OCI-M1 (cell line): ENCODE measurements around the gene PDK4.
"Not testable (repeated sequence)": the region's sequence is repeated elsewhere in the genome, so short reads cannot be mapped to it uniquely, and the experiment has no call there.

ENCODE experiments used
- DNase-seq: peaks from one replicate; lab custom pipeline; 2025; lab: John Stamatoyannopoulos, UW

The PDK4 gene

GRCh38 chr7:95604811-95605210 lies 8.5 kb upstream of the PDK4 start:
- not testable (repeated sequence) for DNase-seq

GRCh38 chr7:95604397-95604796 lies 8.1 kb upstream of the PDK4 start:
- not testable (repeated sequence) for DNase-seq

GRCh38 chr7:95602421-95602820 lies 6.1 kb upstream of the PDK4 start:
- DNase-seq: no peak

GRCh38 chr7:95601316-95601715 lies 5.0 kb upstream of the PDK4 start:
- no peak for DNase-seq

GRCh38 chr7:95599069-95599468 lies 2.8 kb upstream of the PDK4 start:
- no peak for DNase-seq

- DNase-seq: no peak
Observed at GRCh38 chr7:95598511-95598910, 2.2 kb upstream of the PDK4 start.

- DNase-seq: no peak
Observed at GRCh38 chr7:95595746-95596197, 544 bp downstream of the PDK4 start.

- no peak for DNase-seq
Observed at GRCh38 chr7:95594185-95594584, 2.1 kb downstream of the PDK4 start.

- DNase-seq: no peak
Observed at GRCh38 chr7:95593343-95593742, 3.0 kb downstream of the PDK4 start.

- DNase-seq: no peak
Observed at GRCh38 chr7:95592570-95592969, 3.7 kb downstream of the PDK4 start.

GRCh38 chr7:95590387-95591248 lies 5.7 kb downstream of the PDK4 start:
- no peak for DNase-seq

GRCh38 chr7:95589766-95590165 lies 6.5 kb downstream of the PDK4 start:
- DNase-seq: no peak

- DNase-seq: no peak
Observed at GRCh38 chr7:95589031-95589430, 7.3 kb downstream of the PDK4 start.

- DNase-seq: no peak
Observed at GRCh38 chr7:95586951-95587301, 9.4 kb downstream of the PDK4 start.

GRCh38 chr7:95585426-95585789 lies 10.9 kb downstream of the PDK4 start:
- no peak for DNase-seq

GRCh38 chr7:95584769-95585425 lies 11.4 kb downstream of the PDK4 start:
- no peak for DNase-seq

- no peak for DNase-seq
Observed at GRCh38 chr7:95583834-95584621, 12.3 kb downstream of the PDK4 start.

- DNase-seq: no peak
Observed at GRCh38 chr7:95582578-95583293, 13.6 kb downstream of the PDK4 start.

GRCh38 chr7:95581467-95581866 lies 14.8 kb downstream of the PDK4 start:
- DNase-seq: no peak

- no peak for DNase-seq
Observed at GRCh38 chr7:95579318-95579717, 17.0 kb downstream of the PDK4 start.

- no peak for DNase-seq
Observed at GRCh38 chr7:95578299-95578855, 17.9 kb downstream of the PDK4 start.

GRCh38 chr7:95577137-95577536 lies 19.2 kb downstream of the PDK4 start:
- no peak for DNase-seq
